GM19468 (cell line): ENCODE data around the gene C6orf136.

ENCODE experiments used
- ATAC-seq: cut with Tn5 transposase; IDR thresholded peaks from one replicate; pipeline ENCODE4 v1.9.1; 2021; ENCODE audit warnings: mild to moderate bottlenecking, moderate library complexity, moderate number of reproducible peaks; ENCODE audit not compliant: unreplicated experiment; ENCODE audit errors: extremely low read depth

The C6orf136 gene

GRCh38 chr6:30615219-30615957, 31.5 kb upstream of the C6orf136 start:
- no peak for ATAC-seq

GRCh38 chr6:30615958-30616810, 30.7 kb upstream of the C6orf136 start:
- no peak for ATAC-seq

GRCh38 chr6:30616811-30617564, 29.9 kb upstream of the C6orf136 start, which contains the start of gene PPP1R10:
TSS of gene PPP1R10 (minus strand) at chr6:30617243. CDS start at chr6:30609944, 7,299 bp downstream.
- ATAC-seq = peak; percentile 54

- ATAC-seq = peak; percentile 36
Observed at GRCh38 chr6:30617565-30618269, 29.2 kb upstream of the C6orf136 start, which contains the start of gene MRPS18B. TSS of gene MRPS18B (plus strand) at chr6:30617840. CDS start at chr6:30617866, 26 bp downstream.

GRCh38 chr6:30618270-30618797, 28.6 kb upstream of the C6orf136 start:
- ATAC-seq = no peak

GRCh38 chr6:30619561-30619960, 27.4 kb upstream of the C6orf136 start:
- no peak for ATAC-seq

GRCh38 chr6:30625511-30625910, 21.4 kb upstream of the C6orf136 start:
- ATAC-seq = no peak

- no peak for ATAC-seq
Observed at GRCh38 chr6:30626484-30627366, 20.2 kb upstream of the C6orf136 start, which contains the start of gene ATAT1. TSS of gene ATAT1 (plus strand) at chr6:30626874.

- ATAC-seq = no peak
Observed at GRCh38 chr6:30635834-30636233, 11.1 kb upstream of the C6orf136 start.

- ATAC-seq = no peak
Observed at GRCh38 chr6:30640481-30640880, 6.5 kb upstream of the C6orf136 start.

- no peak for ATAC-seq
Observed at GRCh38 chr6:30641048-30641447, 5.9 kb upstream of the C6orf136 start.

GRCh38 chr6:30643656-30644055, 3.3 kb upstream of the C6orf136 start:
- no peak for ATAC-seq

GRCh38 chr6:30644769-30645168, 2.2 kb upstream of the C6orf136 start:
- no peak for ATAC-seq

GRCh38 chr6:30645989-30646388, 944 bp upstream of the C6orf136 start:
- no peak for ATAC-seq

GRCh38 chr6:30647242-30648116, 546 bp downstream of the C6orf136 start:
- ATAC-seq = peak; percentile 25

GRCh38 chr6:30651143-30651542, 4.2 kb downstream of the C6orf136 start:
- ATAC-seq = no peak
